SK-N-DZ (cell line): Measurements from ENCODE around the gene SUPT3H.

Experiments
- DNase-seq: peaks from one replicate; pipeline ENCODE4 v3.0.0-alpha.2; 2015; ENCODE audit warnings: low spot score

The SUPT3H gene

GRCh38 chr6:45003961-45004360, 373.8 kb downstream of the SUPT3H start:
- DNase-seq: no peak

- DNase-seq: no peak
Observed at GRCh38 chr6:45003387-45003786, 374.3 kb downstream of the SUPT3H start.

- DNase-seq: no peak
Observed at GRCh38 chr6:45002390-45003105, 375.2 kb downstream of the SUPT3H start.

- no peak for DNase-seq
Observed at GRCh38 chr6:45001663-45002062, 376.1 kb downstream of the SUPT3H start.

GRCh38 chr6:45000833-45001232, 376.9 kb downstream of the SUPT3H start:
- DNase-seq: no peak

GRCh38 chr6:44999066-44999465, 378.7 kb downstream of the SUPT3H start:
- DNase-seq: no peak

GRCh38 chr6:44995486-44996132, 382.1 kb downstream of the SUPT3H start:
- DNase-seq: no peak

- DNase-seq: no peak
Observed at GRCh38 chr6:44989391-44989790, 388.3 kb downstream of the SUPT3H start.

- DNase-seq: no peak
Observed at GRCh38 chr6:44985006-44985405, 392.7 kb downstream of the SUPT3H start.

- no peak for DNase-seq
Observed at GRCh38 chr6:44983467-44984365, 394.0 kb downstream of the SUPT3H start.

- DNase-seq: no peak
Observed at GRCh38 chr6:44980841-44981240, 396.9 kb downstream of the SUPT3H start.

- no peak for DNase-seq
Observed at GRCh38 chr6:44976677-44977641, 400.8 kb downstream of the SUPT3H start.

- DNase-seq: no peak
Observed at GRCh38 chr6:44974511-44974910, 403.2 kb downstream of the SUPT3H start.

GRCh38 chr6:44972709-44973108, 405.0 kb downstream of the SUPT3H start:
- DNase-seq: no peak

GRCh38 chr6:44969446-44970185, 408.1 kb downstream of the SUPT3H start:
- no peak for DNase-seq

GRCh38 chr6:44967481-44967880, 410.3 kb downstream of the SUPT3H start:
- DNase-seq: no peak

- no peak for DNase-seq
Observed at GRCh38 chr6:44966449-44967092, 411.2 kb downstream of the SUPT3H start.

GRCh38 chr6:44965708-44966107, 412.0 kb downstream of the SUPT3H start:
- no peak for DNase-seq

GRCh38 chr6:44960898-44961297, 416.8 kb downstream of the SUPT3H start:
- no peak for DNase-seq

- DNase-seq: no peak
Observed at GRCh38 chr6:44959651-44960050, 418.1 kb downstream of the SUPT3H start.
